HG02870 (cell line): ENCODE data around the gene CLEC14A.

Experiments used
- ATAC-seq: cut with Tn5 transposase; IDR thresholded peaks from one replicate; pipeline ENCODE4 v1.9.1; 2021; ENCODE audit warnings: mild to moderate bottlenecking, moderate library complexity; ENCODE audit not compliant: unreplicated experiment

CLEC14A gene

GRCh38 chr14:38206689-38207376 is 49.1 kb downstream of the CLEC14A start:
- no peak for ATAC-seq

GRCh38 chr14:38205949-38206665 is 49.8 kb downstream of the CLEC14A start:
- ATAC-seq, result no peak

GRCh38 chr14:38205119-38205813 is 50.6 kb downstream of the CLEC14A start:
- no peak for ATAC-seq

GRCh38 chr14:38204719-38205115 is 51.2 kb downstream of the CLEC14A start:
- no peak for ATAC-seq
